Natural killer cell (primary cell): ENCODE results near the gene SLC25A1. TPM values are rescaled to one million over a fixed set of nuclear protein-coding genes. Genes with fewer than 3 reads are reported as not detected.

Experiments
- ATAC-seq, 3 donors: fragments of 150-1000 bp in 2 of 3; fragments of 200-7000 bp in 1 of 3; cut with Tn5 transposase; 1 replicate in 1 of 3; 2 replicates in 2 of 3; pipeline ENCODE4 v1.10.0; 2021; ENCODE audit warnings: mild to moderate bottlenecking in 2 of 3, moderate library complexity in 2 of 3
- DNase-seq, 2 donors: peaks; one replicate each; pipeline versions ENCODE4 v3.0.0 to v3.0.0-alpha.2; 2013 to 2021; ENCODE audit warnings: mixed read lengths in 1 of 2
- H3K27ac ChIP-seq: one replicate; pipeline ENCODE4 v1.5.1; 2013; ENCODE audit warnings: mild to moderate bottlenecking, low read length
- H3K27me3 ChIP-seq: one replicate; pipeline ENCODE4 v1.6.1; 2013; ENCODE audit warnings: low read length; ENCODE audit not compliant: control insufficient read depth, insufficient read depth
- H3K36me3 ChIP-seq: one replicate; pipeline ENCODE4 v1.6.1; 2013; ENCODE audit warnings: low read length; ENCODE audit not compliant: control insufficient read depth, insufficient read depth
- H3K4me1 ChIP-seq: one replicate; pipeline ENCODE4 v1.6.1; 2013; ENCODE audit warnings: low read length; ENCODE audit not compliant: control insufficient read depth, insufficient read depth
- H3K4me3 ChIP-seq: one replicate; pipeline ENCODE4 v1.5.1; 2013; ENCODE audit warnings: low read length
- H3K9me3 ChIP-seq: one replicate; pipeline ENCODE4 v1.6.1; 2013; ENCODE audit warnings: low read length; ENCODE audit not compliant: control insufficient read depth, insufficient read depth
- H3K27ac Mint-ChIP-seq, 2 donors: one replicate each; pipeline ENCODE4 v1.8.0; 2022; ENCODE audit warnings: mild to moderate bottlenecking in 2 of 2, mixed read lengths in 2 of 2, moderate library complexity in 1 of 2
- H3K27me3 Mint-ChIP-seq, 2 donors: one replicate each; pipeline ENCODE4 v1.8.0; 2022; ENCODE audit warnings: low read depth in 2 of 2, mixed read lengths in 2 of 2
- H3K36me3 Mint-ChIP-seq: one replicate; pipeline ENCODE4 v1.8.0; 2022; ENCODE audit warnings: mixed read lengths
- H3K4me1 Mint-ChIP-seq, 2 donors: one replicate each; pipeline ENCODE4 v1.8.0; 2022; ENCODE audit warnings: mixed read lengths in 2 of 2
- H3K4me3 Mint-ChIP-seq: one replicate; pipeline ENCODE4 v1.8.0; 2022; ENCODE audit warnings: mild to moderate bottlenecking, moderate library complexity, mixed read lengths
- H3K9me3 Mint-ChIP-seq, 2 donors: one replicate each; pipeline ENCODE4 v1.8.0; 2022; ENCODE audit warnings: mixed read lengths in 2 of 2
- CTCF ChIP-seq: fragments of 200-600 bp; IDR thresholded peaks from one replicate; pipeline ENCODE4 v1.8.0; 2022; ENCODE audit warnings: antibody characterized with exemption
- WGBS: methylation state at CpG from one replicate; pipeline ENCODE4 v1.1.7; 2013; ENCODE audit warnings: missing lambda C conversion rate; ENCODE audit not compliant: insufficient coverage; 5-methylcytosine and 5-hydroxymethylcytosine counted together
- intact Hi-C: fragments of 100-400 bp; cut with micrococcal nuclease; formaldehyde crosslinking; loops from one replicate; pipeline ENCODE4 v1.14.2; 2022
- total RNA-seq, 4 donors: library from RNA; stranded (reverse); fragments of 120-200 nt in 1 of 4; gene quantifications; one replicate each; pipeline versions ENCODE4 v1.2.3 to v1.2.4, GENCODE V29; 2013 to 2022

The SLC25A1 gene
- total RNA-seq, 3 donors from 2014 or later (not counting 1 experiment from before 2014, with no cell fraction given) = 24.8 to 29.6 (median 26.9) TPM

- intact Hi-C loops = no loop called here
- H3K4me1 Mint-ChIP-seq = peaks cover 0 to under 1% of the 10 kb centered on the region in 2 donors
- H3K4me3 Mint-ChIP-seq = no peak overlapping the region
- no peaks in the 10 kb centered on the region for H3K9me3 Mint-ChIP-seq
- Histone ChIP-seq H3K4me1 (no peaks in the 10 kb centered on the region), H3K27me3 (no peaks in the 10 kb centered on the region), H3K9me3 (no peaks in the 10 kb centered on the region), H3K4me3 (no peak overlapping the region), H3K36me3 (no peaks in the 10 kb centered on the region), H3K27ac (no peak overlapping the region)
- H3K27ac Mint-ChIP-seq = no peak overlapping the region
- no peaks in the 10 kb centered on the region for H3K27me3 Mint-ChIP-seq
- ATAC-seq (no peak), DNase-seq (no peak)
- H3K36me3 Mint-ChIP-seq = no peaks in the 10 kb centered on the region
- no peak for TF ChIP-seq CTCF
- WGBS = 83% methylated on average over 9 of the region's 9 CpGs
Measured at GRCh38 chr22:19223110-19223509, 44.6 kb upstream of the SLC25A1 start.

- ATAC-seq = no peak
- intact Hi-C loops = no loop called here
- no peak for TF ChIP-seq CTCF
Measured at GRCh38 chr22:19222242-19223005, 43.9 kb upstream of the SLC25A1 start.

GRCh38 chr22:19220867-19221266 lies 42.3 kb upstream of the SLC25A1 start:
- H3K9me3 Mint-ChIP-seq = no peaks in the 10 kb centered on the region
- TF ChIP-seq CTCF = no peak
- DNase-seq (no peak), ATAC-seq (no peak)
- H3K27ac Mint-ChIP-seq = no peak overlapping the region
- Histone ChIP-seq H3K4me1 (peaks cover 5% of the 10 kb centered on the region), H3K27me3 (no peaks in the 10 kb centered on the region), H3K4me3 (no peak overlapping the region), H3K9me3 (no peaks in the 10 kb centered on the region), H3K36me3 (no peaks in the 10 kb centered on the region), H3K27ac (no peak overlapping the region)
- H3K36me3 Mint-ChIP-seq = no peaks in the 10 kb centered on the region
- WGBS = 91% methylated on average over 3 of the region's 3 CpGs
- no peaks in the 10 kb centered on the region for H3K27me3 Mint-ChIP-seq
- H3K4me1 Mint-ChIP-seq = peaks cover 0 to 5% of the 10 kb centered on the region in 2 donors
- intact Hi-C loops = no loop called here
- no peak overlapping the region for H3K4me3 Mint-ChIP-seq

More at GRCh38 chr22:19222242-19223005, 43.9 kb upstream of the SLC25A1 start:
- Mint-ChIP-seq H3K27ac (no peak overlapping the region), H3K36me3 (no peaks in the 10 kb centered on the region), H3K4me3 (no peak overlapping the region), H3K4me1 (peaks cover 0 to 5% of the 10 kb centered on the region in 2 donors), H3K27me3 (no peaks in the 10 kb centered on the region), H3K9me3 (no peaks in the 10 kb centered on the region)
- no peak for DNase-seq
- Histone ChIP-seq H3K27me3 (no peaks in the 10 kb centered on the region), H3K4me3 (no peak overlapping the region), H3K9me3 (no peaks in the 10 kb centered on the region), H3K36me3 (no peaks in the 10 kb centered on the region), H3K27ac (no peak overlapping the region), H3K4me1 (no peaks in the 10 kb centered on the region)
- 86% methylated on average over 11 of the region's 11 CpGs for WGBS
